ENCODE measurements around the gene PALLD. TPM values are rescaled to one million over a fixed set of nuclear protein-coding genes. Genes with fewer than 3 reads are reported as not detected.

PALLD gene
- total RNA-seq, 1 experiment from 2014 or later: 23.7 TPM

DNA sequence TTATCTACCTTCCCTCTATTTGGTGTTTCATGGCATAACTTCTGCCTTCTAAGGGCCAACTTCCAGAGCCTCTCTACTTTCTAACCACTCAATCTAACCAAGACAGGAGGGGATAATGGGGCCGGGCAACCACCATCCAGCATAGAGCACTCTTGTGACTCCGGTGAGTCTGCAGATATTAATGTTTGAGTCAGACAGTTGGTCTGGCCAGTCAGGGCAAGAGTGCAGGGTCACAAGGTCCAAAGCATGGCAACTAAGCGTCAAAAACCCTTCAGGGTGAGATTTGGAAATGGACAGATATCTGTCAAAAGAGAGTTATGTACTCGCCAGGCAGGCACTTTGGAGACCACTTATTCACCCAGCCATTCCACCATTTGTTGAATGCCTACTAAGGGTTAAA, 105.0 kb downstream of the PALLD start:
- ATAC-seq: no peak
- Mint-ChIP-seq H3K9me3 (no peaks in the 10 kb centered on the region), H3K4me3 (no peak overlapping the region), H3K4me1 (peaks cover 13% of the 10 kb centered on the region), H3K36me3 (no peaks in the 10 kb centered on the region), H3K27me3 (ENCODE audit: low read depth) (no peaks in the 10 kb centered on the region), H3K27ac (no peak overlapping the region)
- CTCF ChIA-PET: no interaction called here
- no peak for DNase-seq (ENCODE audit: low spot score)
- TF ChIP-seq SMAD4 (CRISPR knock-in tag; IDR thresholded peaks at IDR 0.05) (no peak), NFATC4 (CRISPR knock-in tag; IDR thresholded peaks at IDR 0.05) (no peak), FOXJ3 (CRISPR knock-in tag; IDR thresholded peaks at IDR 0.05; ENCODE audit: borderline replicate concordance) (no peak), FOXP1 (CRISPR knock-in tag; IDR thresholded peaks at IDR 0.05; ENCODE audit: borderline replicate concordance) (no peak), JAZF1 (CRISPR knock-in tag; IDR thresholded peaks at IDR 0.05) (no peak), OVOL2 (CRISPR knock-in tag; IDR thresholded peaks at IDR 0.05; ENCODE audit: borderline replicate concordance) (no peak), ZBTB21 (CRISPR knock-in tag; IDR thresholded peaks at IDR 0.05; ENCODE audit: borderline replicate concordance) (no peak), ZNF263 (CRISPR knock-in tag; IDR thresholded peaks at IDR 0.05; ENCODE audit: low read depth) (no peak), ZNF121 (CRISPR knock-in tag; IDR thresholded peaks at IDR 0.05) (no peak), RORB (CRISPR knock-in tag; IDR thresholded peaks at IDR 0.05) (no peak)
- TF ChIP-seq, protein P1, sequence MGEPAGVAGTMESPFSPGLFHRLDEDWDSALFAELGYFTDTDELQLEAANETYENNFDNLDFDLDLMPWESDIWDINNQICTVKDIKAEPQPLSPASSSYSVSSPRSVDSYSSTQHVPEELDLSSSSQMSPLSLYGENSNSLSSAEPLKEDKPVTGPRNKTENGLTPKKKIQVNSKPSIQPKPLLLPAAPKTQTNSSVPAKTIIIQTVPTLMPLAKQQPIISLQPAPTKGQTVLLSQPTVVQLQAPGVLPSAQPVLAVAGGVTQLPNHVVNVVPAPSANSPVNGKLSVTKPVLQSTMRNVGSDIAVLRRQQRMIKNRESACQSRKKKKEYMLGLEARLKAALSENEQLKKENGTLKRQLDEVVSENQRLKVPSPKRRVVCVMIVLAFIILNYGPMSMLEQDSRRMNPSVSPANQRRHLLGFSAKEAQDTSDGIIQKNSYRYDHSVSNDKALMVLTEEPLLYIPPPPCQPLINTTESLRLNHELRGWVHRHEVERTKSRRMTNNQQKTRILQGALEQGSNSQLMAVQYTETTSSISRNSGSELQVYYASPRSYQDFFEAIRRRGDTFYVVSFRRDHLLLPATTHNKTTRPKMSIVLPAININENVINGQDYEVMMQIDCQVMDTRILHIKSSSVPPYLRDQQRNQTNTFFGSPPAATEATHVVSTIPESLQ (CRISPR knock-in tag; IDR thresholded peaks at IDR 0.05): no peak
- TF ChIP-seq, protein P2, sequence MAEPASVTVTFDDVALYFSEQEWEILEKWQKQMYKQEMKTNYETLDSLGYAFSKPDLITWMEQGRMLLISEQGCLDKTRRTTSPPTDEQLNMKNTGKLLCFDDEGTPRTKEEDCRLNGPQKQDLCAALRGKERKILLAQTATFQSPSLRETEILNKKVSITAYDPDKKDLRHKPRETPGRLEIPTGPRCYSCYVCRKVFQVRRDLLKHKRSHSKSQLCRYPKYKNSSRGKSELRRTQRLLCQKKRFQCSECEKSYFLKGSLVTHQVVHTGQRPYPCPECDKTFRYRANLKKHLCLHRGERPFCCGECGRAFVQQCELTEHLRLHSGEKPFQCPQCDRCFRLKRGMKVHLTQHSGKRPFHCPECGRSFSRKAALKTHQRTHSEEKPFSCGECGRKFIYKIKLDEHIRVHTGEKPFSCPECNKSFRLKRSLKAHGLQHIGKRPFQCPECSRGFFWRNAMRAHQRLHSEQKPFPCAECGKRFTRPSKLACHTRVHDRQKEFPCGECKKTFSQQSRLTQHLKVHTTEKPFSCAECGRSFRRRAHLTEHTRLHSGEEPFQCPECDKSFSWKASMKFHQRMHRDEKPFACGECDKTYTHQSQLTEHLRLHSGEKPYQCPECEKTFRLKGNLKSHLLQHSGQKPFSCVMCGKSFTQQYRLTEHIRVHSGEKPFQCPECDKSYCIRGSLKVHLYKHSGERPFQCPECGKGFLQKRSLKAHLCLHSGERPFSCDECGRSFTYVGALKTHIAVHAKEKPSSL (CRISPR knock-in tag; conservative IDR thresholded peaks at IDR 0.05): no peak
- TF ChIP-seq, protein P3, sequence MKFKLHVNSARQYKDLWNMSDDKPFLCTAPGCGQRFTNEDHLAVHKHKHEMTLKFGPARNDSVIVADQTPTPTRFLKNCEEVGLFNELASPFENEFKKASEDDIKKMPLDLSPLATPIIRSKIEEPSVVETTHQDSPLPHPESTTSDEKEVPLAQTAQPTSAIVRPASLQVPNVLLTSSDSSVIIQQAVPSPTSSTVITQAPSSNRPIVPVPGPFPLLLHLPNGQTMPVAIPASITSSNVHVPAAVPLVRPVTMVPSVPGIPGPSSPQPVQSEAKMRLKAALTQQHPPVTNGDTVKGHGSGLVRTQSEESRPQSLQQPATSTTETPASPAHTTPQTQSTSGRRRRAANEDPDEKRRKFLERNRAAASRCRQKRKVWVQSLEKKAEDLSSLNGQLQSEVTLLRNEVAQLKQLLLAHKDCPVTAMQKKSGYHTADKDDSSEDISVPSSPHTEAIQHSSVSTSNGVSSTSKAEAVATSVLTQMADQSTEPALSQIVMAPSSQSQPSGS (CRISPR knock-in tag; IDR thresholded peaks at IDR 0.05; ENCODE audit: borderline replicate concordance, low read depth): no peak
- TF ChIP-seq, protein P4, sequence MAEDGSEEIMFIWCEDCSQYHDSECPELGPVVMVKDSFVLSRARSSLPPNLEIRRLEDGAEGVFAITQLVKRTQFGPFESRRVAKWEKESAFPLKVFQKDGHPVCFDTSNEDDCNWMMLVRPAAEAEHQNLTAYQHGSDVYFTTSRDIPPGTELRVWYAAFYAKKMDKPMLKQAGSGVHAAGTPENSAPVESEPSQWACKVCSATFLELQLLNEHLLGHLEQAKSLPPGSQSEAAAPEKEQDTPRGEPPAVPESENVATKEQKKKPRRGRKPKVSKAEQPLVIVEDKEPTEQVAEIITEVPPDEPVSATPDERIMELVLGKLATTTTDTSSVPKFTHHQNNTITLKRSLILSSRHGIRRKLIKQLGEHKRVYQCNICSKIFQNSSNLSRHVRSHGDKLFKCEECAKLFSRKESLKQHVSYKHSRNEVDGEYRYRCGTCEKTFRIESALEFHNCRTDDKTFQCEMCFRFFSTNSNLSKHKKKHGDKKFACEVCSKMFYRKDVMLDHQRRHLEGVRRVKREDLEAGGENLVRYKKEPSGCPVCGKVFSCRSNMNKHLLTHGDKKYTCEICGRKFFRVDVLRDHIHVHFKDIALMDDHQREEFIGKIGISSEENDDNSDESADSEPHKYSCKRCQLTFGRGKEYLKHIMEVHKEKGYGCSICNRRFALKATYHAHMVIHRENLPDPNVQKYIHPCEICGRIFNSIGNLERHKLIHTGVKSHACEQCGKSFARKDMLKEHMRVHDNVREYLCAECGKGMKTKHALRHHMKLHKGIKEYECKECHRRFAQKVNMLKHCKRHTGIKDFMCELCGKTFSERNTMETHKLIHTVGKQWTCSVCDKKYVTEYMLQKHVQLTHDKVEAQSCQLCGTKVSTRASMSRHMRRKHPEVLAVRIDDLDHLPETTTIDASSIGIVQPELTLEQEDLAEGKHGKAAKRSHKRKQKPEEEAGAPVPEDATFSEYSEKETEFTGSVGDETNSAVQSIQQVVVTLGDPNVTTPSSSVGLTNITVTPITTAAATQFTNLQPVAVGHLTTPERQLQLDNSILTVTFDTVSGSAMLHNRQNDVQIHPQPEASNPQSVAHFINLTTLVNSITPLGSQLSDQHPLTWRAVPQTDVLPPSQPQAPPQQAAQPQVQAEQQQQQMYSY (CRISPR knock-in tag; IDR thresholded peaks at IDR 0.05): no peak
- TF ChIP-seq, protein P5, sequence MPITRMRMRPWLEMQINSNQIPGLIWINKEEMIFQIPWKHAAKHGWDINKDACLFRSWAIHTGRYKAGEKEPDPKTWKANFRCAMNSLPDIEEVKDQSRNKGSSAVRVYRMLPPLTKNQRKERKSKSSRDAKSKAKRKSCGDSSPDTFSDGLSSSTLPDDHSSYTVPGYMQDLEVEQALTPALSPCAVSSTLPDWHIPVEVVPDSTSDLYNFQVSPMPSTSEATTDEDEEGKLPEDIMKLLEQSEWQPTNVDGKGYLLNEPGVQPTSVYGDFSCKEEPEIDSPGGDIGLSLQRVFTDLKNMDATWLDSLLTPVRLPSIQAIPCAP (CRISPR knock-in tag; IDR thresholded peaks at IDR 0.05): no peak
- TF ChIP-seq, protein P6, sequence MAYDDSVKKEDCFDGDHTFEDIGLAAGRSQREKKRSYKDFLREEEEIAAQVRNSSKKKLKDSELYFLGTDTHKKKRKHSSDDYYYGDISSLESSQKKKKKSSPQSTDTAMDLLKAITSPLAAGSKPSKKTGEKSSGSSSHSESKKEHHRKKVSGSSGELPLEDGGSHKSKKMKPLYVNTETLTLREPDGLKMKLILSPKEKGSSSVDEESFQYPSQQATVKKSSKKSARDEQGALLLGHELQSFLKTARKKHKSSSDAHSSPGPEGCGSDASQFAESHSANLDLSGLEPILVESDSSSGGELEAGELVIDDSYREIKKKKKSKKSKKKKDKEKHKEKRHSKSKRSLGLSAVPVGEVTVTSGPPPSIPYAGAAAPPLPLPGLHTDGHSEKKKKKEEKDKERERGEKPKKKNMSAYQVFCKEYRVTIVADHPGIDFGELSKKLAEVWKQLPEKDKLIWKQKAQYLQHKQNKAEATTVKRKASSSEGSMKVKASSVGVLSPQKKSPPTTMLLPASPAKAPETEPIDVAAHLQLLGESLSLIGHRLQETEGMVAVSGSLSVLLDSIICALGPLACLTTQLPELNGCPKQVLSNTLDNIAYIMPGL (CRISPR knock-in tag; IDR thresholded peaks at IDR 0.05): no peak
- TF ChIP-seq, protein P7, sequence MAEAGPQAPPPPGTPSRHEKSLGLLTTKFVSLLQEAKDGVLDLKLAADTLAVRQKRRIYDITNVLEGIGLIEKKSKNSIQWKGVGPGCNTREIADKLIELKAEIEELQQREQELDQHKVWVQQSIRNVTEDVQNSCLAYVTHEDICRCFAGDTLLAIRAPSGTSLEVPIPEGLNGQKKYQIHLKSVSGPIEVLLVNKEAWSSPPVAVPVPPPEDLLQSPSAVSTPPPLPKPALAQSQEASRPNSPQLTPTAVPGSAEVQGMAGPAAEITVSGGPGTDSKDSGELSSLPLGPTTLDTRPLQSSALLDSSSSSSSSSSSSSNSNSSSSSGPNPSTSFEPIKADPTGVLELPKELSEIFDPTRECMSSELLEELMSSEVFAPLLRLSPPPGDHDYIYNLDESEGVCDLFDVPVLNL (CRISPR knock-in tag; IDR thresholded peaks at IDR 0.05; ENCODE audit: borderline replicate concordance, low read depth): no peak
- POLR2A ChIA-PET: no interaction called here

Measured in WTC11 (cell line).